CD4-positive, alpha-beta T cell (primary cell): ENCODE data around the gene DENND4A. TPM values are rescaled to one million over a fixed set of nuclear protein-coding genes. Genes with fewer than 3 reads are reported as not detected.
"Not testable (repeated sequence)": the region's sequence is repeated elsewhere in the genome, so short reads cannot be mapped to it uniquely, and the experiment has no call there.

Source experiments
- ATAC-seq: fragments of 200-7000 bp; cut with Tn5 transposase; one replicate; pipeline ENCODE4 v1.10.0; 2022; ENCODE audit warnings: mild to moderate bottlenecking; ENCODE audit not compliant: poor library complexity
- CTCF ChIA-PET: fragments of 350-600 bp; sonication (Branson Sonifier 250); formaldehyde crosslinking; loops from one replicate; lab custom pipeline; 2021; ENCODE audit warnings: antibody characterized with exemption, inconsistent platforms; lab: Charles Lee
- POLR2A ChIA-PET: fragments of 350-600 bp; sonication (Branson Sonifier 250); formaldehyde crosslinking; loops from one replicate; lab custom pipeline; 2021; ENCODE audit warnings: antibody characterized with exemption, inconsistent platforms; lab: Charles Lee
- DNase-seq, 14 experiments: peaks; one replicate each; pipeline ENCODE4 v3.0.0-alpha.2; 2013 to 2020; ENCODE audit warnings: mixed read lengths in 2 of 14
- H3K27ac ChIP-seq, 2 donors: one replicate each; pipeline versions ENCODE4 v1.5.1 to v1.7.0; 2013; ENCODE audit warnings: low read length in 2 of 2, low read depth in 1 of 2, mild to moderate bottlenecking in 1 of 2
- H3K27me3 ChIP-seq, 2 experiments: 1 replicate in 1 of 2; 2 replicates in 1 of 2; pipeline versions ENCODE4 v1.6.1 to v1.7.0; 2013; ENCODE audit warnings: low read length in 2 of 2, control low read depth in 1 of 2, mild to moderate bottlenecking in 1 of 2, moderate library complexity in 1 of 2; ENCODE audit not compliant: insufficient read depth in 2 of 2, control insufficient read depth in 1 of 2
- H3K36me3 ChIP-seq: one replicate; pipeline ENCODE4 v1.6.1; 2013; ENCODE audit warnings: low read length, control low read depth; ENCODE audit not compliant: insufficient read depth
- H3K4me1 ChIP-seq: one replicate; pipeline ENCODE4 v1.6.1; 2013; ENCODE audit warnings: low read length, control low read depth; ENCODE audit not compliant: insufficient read depth
- H3K4me3 ChIP-seq: one replicate; pipeline ENCODE4 v1.5.1; 2013; ENCODE audit warnings: mild to moderate bottlenecking, low read length, moderate library complexity
- H3K9me3 ChIP-seq, 2 experiments: 1 replicate in 1 of 2; 2 replicates in 1 of 2; pipeline versions ENCODE4 v1.6.1 to v1.7.0; 2013; ENCODE audit warnings: low read length in 2 of 2, mild to moderate bottlenecking in 2 of 2, control low read depth in 1 of 2, moderate library complexity in 1 of 2; ENCODE audit not compliant: control insufficient read depth in 1 of 2, insufficient read depth in 1 of 2
- H3K27ac Mint-ChIP-seq: one replicate; pipeline ENCODE4 v1.8.0; 2020; ENCODE audit warnings: mixed read lengths
- H3K27me3 Mint-ChIP-seq: one replicate; pipeline ENCODE4 v1.8.0; 2021; ENCODE audit warnings: mixed read lengths
- H3K36me3 Mint-ChIP-seq: one replicate; pipeline ENCODE4 v1.8.0; 2021; ENCODE audit warnings: low read depth, mixed read lengths
- H3K4me1 Mint-ChIP-seq: one replicate; pipeline ENCODE4 v1.8.0; 2021; ENCODE audit warnings: low read depth, mixed read lengths
- H3K4me3 Mint-ChIP-seq: one replicate; pipeline ENCODE4 v1.8.0; 2020; ENCODE audit warnings: mild to moderate bottlenecking, mixed read lengths
- H3K9me3 Mint-ChIP-seq: one replicate; pipeline ENCODE4 v1.8.0; 2020; ENCODE audit warnings: mixed read lengths
- CTCF ChIP-seq: fragments of 200-600 bp; IDR thresholded peaks from one replicate; pipeline ENCODE4 v1.8.0; 2022; ENCODE audit warnings: antibody characterized with exemption, mild to moderate bottlenecking
- intact Hi-C, 2 experiments: fragments of 100-400 bp; cut with DNase I in 1 of 2; cut with micrococcal nuclease in 1 of 2; formaldehyde crosslinking; loops; one replicate each; pipeline versions ENCODE4 v1.15.1 to v1.9.0; 2023 to 2025; cut with DNase I, micrococcal nuclease
- total RNA-seq, 174 experiments: library from RNA in 2 of 174; stranded (reverse) in 2 of 174; gene quantifications; one replicate each; pipeline ENCODE4 v1.2.3 and lab custom pipeline; 2021 to 2026

Gene DENND4A
- total RNA-seq, 2 experiments from 2014 or later = 64.1 to 69.6 TPM

- TF ChIP-seq CTCF = no peak
- ATAC-seq = no peak
- H3K4me3 Mint-ChIP-seq = no peak overlapping the region
- no peaks in the 10 kb centered on the region for H3K36me3 ChIP-seq
- no peaks in the 10 kb centered on the region for H3K27me3 ChIP-seq
- H3K9me3 Mint-ChIP-seq = no peaks in the 10 kb centered on the region
- H3K4me1 Mint-ChIP-seq = peaks cover 15% of the 10 kb centered on the region
- ChIA-PET CTCF (interaction anchor here (1.3 kb wide), 1 partner anchor 16 kb away, joined by 3 read pairs; no protein-coding TSS in a partner anchor), POLR2A (interaction anchor here (0.6 to 0.9 kb wide), 2 partner anchors 16 to 20 kb away, joined by 4 read pairs; partner anchors contain the start of gene DENND4A)
- H3K27me3 Mint-ChIP-seq = no peaks in the 10 kb centered on the region
- H3K4me3 ChIP-seq = no peak overlapping the region
- peaks cover 9% of the 10 kb centered on the region for H3K36me3 Mint-ChIP-seq
- intact Hi-C loops = loop anchor here in 1 of 2 experiments (2.0 kb wide), 1 partner anchor 14 kb away; no protein-coding TSS in a partner anchor
- peaks cover 0 to 7% of the 10 kb centered on the region in 2 experiments for H3K9me3 ChIP-seq
- no peak overlapping the region for H3K27ac ChIP-seq
- H3K4me1 ChIP-seq = peaks cover 15% of the 10 kb centered on the region
- H3K27ac Mint-ChIP-seq = no peak overlapping the region
- peak in 1 of 14 experiments; percentile 28 for DNase-seq
Observed at GRCh38 chr15:65812916-65813315, 20.8 kb upstream of the DENND4A start.

DNA sequence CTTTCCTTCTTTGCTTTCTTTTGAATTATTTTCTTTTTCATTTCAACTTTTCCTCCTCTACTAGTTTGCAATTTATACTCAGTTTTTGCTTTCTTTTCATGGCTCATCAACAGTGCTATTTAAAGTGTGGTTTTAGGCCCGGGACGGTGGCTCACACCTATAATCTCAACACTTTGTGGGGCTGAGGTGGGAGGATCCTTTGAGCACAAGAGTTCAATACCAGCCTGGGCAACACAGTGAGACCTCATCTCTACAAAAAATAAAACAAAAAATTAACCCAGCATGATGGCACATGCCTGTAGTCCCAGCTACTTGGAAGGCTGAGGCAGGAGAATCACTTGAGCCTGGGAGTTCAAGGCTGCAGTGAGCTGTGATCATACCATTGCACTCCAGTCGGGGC lies 20.4 kb upstream of the DENND4A start:
- ATAC-seq = no peak
- H3K27me3 ChIP-seq = no peaks in the 10 kb centered on the region
- Mint-ChIP-seq H3K4me3 (no peak overlapping the region), H3K4me1 (peaks cover 17% of the 10 kb centered on the region), H3K27ac (no peak overlapping the region), H3K9me3 (no peaks in the 10 kb centered on the region), H3K27me3 (no peaks in the 10 kb centered on the region), H3K36me3 (peaks cover 9% of the 10 kb centered on the region)
- DNase-seq = no peak
- intact Hi-C loops = loop anchor here in 1 of 2 experiments (2.0 kb wide), 1 partner anchor 14 kb away; no protein-coding TSS in a partner anchor
- H3K36me3 ChIP-seq = no peaks in the 10 kb centered on the region
- ChIA-PET POLR2A (interaction anchor here (0.6 kb wide), 1 partner anchor 17 kb away, joined by 4 read pairs; no protein-coding TSS in a partner anchor), CTCF (no interaction called here)
- H3K4me1 ChIP-seq = peaks cover 14% of the 10 kb centered on the region
- no peak overlapping the region for H3K4me3 ChIP-seq
- H3K27ac ChIP-seq = no peak overlapping the region
- peaks cover 0 to 7% of the 10 kb centered on the region in 2 experiments for H3K9me3 ChIP-seq
- no peak for TF ChIP-seq CTCF

DNA sequence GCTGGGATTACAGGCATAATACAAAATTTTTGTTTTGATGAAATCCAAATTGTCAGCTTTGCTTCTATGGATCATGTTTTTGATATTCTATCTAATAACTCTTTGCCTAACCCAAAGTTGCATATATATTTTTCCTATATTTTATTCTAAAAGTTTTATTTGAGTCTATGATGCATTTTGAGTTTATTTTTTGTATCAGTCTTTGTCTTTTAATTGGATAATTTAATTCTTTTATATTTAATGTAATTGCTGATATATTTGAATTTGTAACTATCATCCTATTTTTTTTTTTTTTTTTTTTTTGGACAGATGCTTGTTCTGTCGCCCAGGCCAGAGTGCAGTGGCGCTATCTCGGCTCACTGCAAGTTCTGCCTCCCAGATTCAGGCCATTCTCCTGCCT lies 19.7 kb upstream of the DENND4A start:
- POLR2A ChIA-PET = interaction anchor here (1.4 kb wide), 1 partner anchor 21 kb away, joined by 3 read pairs; no protein-coding TSS in a partner anchor
- no peaks in the 10 kb centered on the region for H3K27me3 ChIP-seq

DNA sequence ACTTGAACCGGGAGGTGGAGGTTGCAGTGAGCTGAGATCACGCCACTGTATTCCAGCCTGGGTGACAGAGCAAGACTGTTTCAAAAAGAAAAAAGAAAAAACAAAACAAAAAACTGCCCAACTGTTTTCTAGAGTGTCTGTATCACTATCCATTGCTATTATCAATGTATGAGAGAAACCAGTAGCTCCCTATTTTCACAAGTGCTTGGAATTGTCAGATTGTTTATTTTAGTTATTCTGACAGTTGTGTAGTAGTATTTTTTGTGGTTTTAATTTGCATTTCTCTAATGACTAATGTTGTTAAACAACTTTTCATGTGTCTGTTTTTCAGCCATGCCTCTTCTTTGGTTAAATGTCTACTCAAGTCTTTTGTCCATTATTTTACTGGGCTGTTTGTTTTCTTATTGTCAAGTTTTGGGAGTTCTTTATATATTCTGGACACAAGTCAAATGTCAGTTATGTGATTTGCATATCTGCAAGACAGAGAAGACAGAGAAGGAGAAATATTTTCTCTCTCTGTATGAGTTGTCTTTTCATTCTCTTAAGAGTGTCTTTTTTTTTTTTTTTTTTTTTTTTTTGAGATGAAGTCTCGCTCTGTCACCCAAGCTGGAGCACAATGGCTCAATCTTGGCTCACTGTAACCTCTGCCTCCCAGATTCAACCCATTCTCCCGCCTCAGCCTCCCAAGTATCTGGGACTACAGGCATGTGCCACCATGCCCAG lies 19.1 kb upstream of the DENND4A start:
- POLR2A ChIA-PET = interaction anchor here (1.4 kb wide), 1 partner anchor 20 kb away, joined by 3 read pairs; no protein-coding TSS in a partner anchor
- H3K9me3 Mint-ChIP-seq, intact Hi-C loops, H3K9me3 ChIP-seq, H3K27ac Mint-ChIP-seq, H3K4me3 Mint-ChIP-seq, H3K36me3 ChIP-seq, H3K4me3 ChIP-seq, H3K27ac ChIP-seq, ATAC-seq, DNase-seq, H3K36me3 Mint-ChIP-seq, CTCF ChIA-PET, H3K27me3 ChIP-seq, H3K27me3 Mint-ChIP-seq: not testable (repeated sequence)
- H3K4me1 Mint-ChIP-seq = peaks cover 20% of the 10 kb centered on the region
- H3K4me1 ChIP-seq = peaks cover 16% of the 10 kb centered on the region

More for the DNA sequence above, 19.7 kb upstream of the DENND4A start:
- H3K4me1 ChIP-seq = peaks cover 15% of the 10 kb centered on the region
- peaks cover 0 to 7% of the 10 kb centered on the region in 2 experiments for H3K9me3 ChIP-seq
- H3K4me3 Mint-ChIP-seq = no peak overlapping the region
- CTCF ChIA-PET = no interaction called here
- no peak for TF ChIP-seq CTCF
- no peaks in the 10 kb centered on the region for H3K36me3 ChIP-seq
- no peak overlapping the region for H3K27ac Mint-ChIP-seq
- no peak for DNase-seq
- H3K4me3 ChIP-seq = no peak overlapping the region
- no peak for ATAC-seq
- H3K9me3 Mint-ChIP-seq = no peaks in the 10 kb centered on the region
- H3K4me1 Mint-ChIP-seq = peaks cover 18% of the 10 kb centered on the region
- no peak overlapping the region for H3K27ac ChIP-seq
- H3K36me3 Mint-ChIP-seq = peaks cover 9% of the 10 kb centered on the region
- no peaks in the 10 kb centered on the region for H3K27me3 Mint-ChIP-seq
- intact Hi-C loops = loop anchor here in 1 of 2 experiments (2.0 kb wide), 1 partner anchor 13 kb away; no protein-coding TSS in a partner anchor
